ENCODE data around the gene HDAC11. TPM values are rescaled to one million over a fixed set of nuclear protein-coding genes. Genes with fewer than 3 reads are reported as not detected.

The HDAC11 gene
- total and polyA plus RNA-seq, 10 donors = 2.5 to 11.2 (median 6.3) TPM

DNA sequence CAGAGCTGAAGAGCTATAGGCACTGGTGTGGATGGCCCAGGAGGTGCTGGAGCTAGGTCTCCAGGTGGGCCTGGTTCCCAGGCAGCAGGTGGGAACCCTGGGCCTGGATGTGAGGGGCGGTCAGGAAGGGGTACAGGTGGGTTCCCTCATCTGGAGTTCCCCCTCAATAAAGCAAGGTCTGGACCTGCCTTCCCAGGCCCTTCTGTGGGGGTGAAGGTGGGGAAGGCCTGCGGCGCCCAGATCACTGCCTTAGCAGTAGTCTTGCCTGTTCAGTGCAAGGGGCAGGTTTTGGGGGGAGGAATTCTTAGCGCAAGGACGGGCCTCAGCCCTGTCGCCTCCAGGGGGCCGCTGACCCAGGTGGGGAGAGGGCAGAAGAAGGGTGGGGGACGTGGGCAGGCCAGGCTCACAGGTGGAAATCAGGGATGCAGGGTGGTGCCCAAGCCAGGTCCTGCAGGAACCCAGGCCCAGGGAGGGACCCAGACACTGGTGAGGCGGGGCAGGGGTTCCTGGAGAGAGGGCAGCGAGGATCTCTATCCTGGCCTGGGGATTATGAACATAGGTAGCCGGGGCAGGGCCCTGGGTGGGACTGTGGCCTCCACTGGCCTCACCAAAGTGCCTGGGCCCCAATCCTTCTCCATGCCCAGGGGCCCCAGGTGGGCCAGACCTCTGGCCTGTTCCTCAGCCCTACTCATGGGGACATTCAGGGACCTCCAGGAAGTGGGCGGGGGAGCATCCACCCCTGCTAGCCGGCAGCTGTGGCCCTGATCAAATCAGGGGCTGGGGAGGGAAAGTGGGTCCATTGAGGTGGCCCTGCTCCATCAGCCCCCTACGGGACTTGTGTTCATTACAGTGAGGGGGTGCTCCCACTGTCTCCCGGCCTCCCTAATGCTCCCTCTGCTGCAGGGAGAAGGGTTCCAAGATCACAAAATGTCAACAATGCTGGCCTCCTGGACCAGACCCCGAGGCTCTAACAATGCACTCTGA lies 25.3 kb downstream of the HDAC11 start:
- peaks cover 0 to 16% (median 0%) of the 10 kb centered on the region in 6 donors for H3K36me3 ChIP-seq
- H3K9me3 ChIP-seq = no peaks in the 10 kb centered on the region
- intact Hi-C loops (cut with DNase I; ENCODE audit: low total_unique reads) = no loop called here
- peak; percentile 68 for DNase-seq
- TF ChIP-seq POLR2A (IDR thresholded peaks at IDR 0.05) (no peak), POLR2AphosphoS5 (IDR thresholded peaks at IDR 0.05) (no peak), CTCF (IDR thresholded peaks at IDR 0.05 in 8 of 11, conservative IDR thresholded peaks at IDR 0.05 in 3 of 11) (no peak)
- H3K27me3 ChIP-seq (replicated peaks in 1 of 7) = no peaks in the 10 kb centered on the region
- peaks cover 0 to 12% (median 3%) of the 10 kb centered on the region in 6 donors for H3K4me1 ChIP-seq
- H3K4me3 ChIP-seq = no peak overlapping the region
- WGBS, 5 donors = 83 to 95% (median 90%) methylated on average over 7 to 16 of the region's 16 CpGs
- no peak overlapping the region for H3K27ac ChIP-seq

- H3K4me3 ChIP-seq = no peak overlapping the region
- no peaks in the 10 kb centered on the region for H3K27me3 ChIP-seq (replicated peaks in 1 of 7)
- intact Hi-C loops (cut with DNase I; ENCODE audit: low total_unique reads) = no loop called here
- H3K36me3 ChIP-seq = peaks cover 0 to 16% (median 0%) of the 10 kb centered on the region in 6 donors
- TF ChIP-seq CTCF (IDR thresholded peaks at IDR 0.05 in 8 of 11, conservative IDR thresholded peaks at IDR 0.05 in 3 of 11) (no peak), POLR2AphosphoS5 (IDR thresholded peaks at IDR 0.05) (no peak), POLR2A (IDR thresholded peaks at IDR 0.05) (no peak)
- H3K4me1 ChIP-seq = peaks cover 0 to 12% (median 3%) of the 10 kb centered on the region in 6 donors
- 93 to 100% (median 98%) methylated on average over 1 of the region's 1 CpG for WGBS, 5 donors
- H3K9me3 ChIP-seq = no peaks in the 10 kb centered on the region
- no peak overlapping the region for H3K27ac ChIP-seq
- no peak for DNase-seq
Observed at GRCh38 chr3:13506239-13506638, 26.1 kb downstream of the HDAC11 start.

- Histone ChIP-seq H3K4me1 (peaks cover 0 to 12% (median 3%) of the 10 kb centered on the region in 6 donors), H3K36me3 (peaks cover 0 to 16% (median 0%) of the 10 kb centered on the region in 6 donors), H3K27ac (no peak overlapping the region), H3K4me3 (no peak overlapping the region), H3K9me3 (no peaks in the 10 kb centered on the region), H3K27me3 (replicated peaks in 1 of 7) (no peaks in the 10 kb centered on the region)
- TF ChIP-seq POLR2A (IDR thresholded peaks at IDR 0.05) = no peak
- TF ChIP-seq POLR2AphosphoS5 (IDR thresholded peaks at IDR 0.05) = no peak
- TF ChIP-seq CTCF (IDR thresholded peaks at IDR 0.05 in 8 of 11, conservative IDR thresholded peaks at IDR 0.05 in 3 of 11) = no peak
- 62 to 86% (median 77%) methylated on average over 4 of the region's 4 CpGs for WGBS, 5 donors
- intact Hi-C loops (cut with DNase I; ENCODE audit: low total_unique reads) = no loop called here
- DNase-seq = peak; percentile 61
Observed at GRCh38 chr3:13506680-13507079, 26.6 kb downstream of the HDAC11 start.

DNA sequence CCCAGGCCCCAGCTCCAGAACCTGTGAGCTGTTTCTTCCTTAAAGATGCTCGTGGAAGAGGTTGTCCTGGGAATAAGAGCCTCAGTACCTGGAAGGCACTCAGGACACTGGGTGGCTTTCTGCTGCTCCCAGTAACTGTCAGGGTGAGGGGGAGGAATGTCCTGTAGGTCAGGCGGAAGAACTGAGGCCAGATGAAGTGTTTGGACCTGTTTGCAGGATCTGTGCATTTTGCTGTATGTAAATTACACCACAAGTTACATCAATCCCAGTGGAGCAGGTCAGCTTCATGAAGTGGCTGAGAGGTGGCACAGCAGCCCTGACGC lies 27.1 kb downstream of the HDAC11 start:
- Histone ChIP-seq H3K4me1 (peaks cover 0 to 12% (median 3%) of the 10 kb centered on the region in 6 donors), H3K9me3 (no peaks in the 10 kb centered on the region), H3K36me3 (peaks cover 0 to 16% (median 0%) of the 10 kb centered on the region in 6 donors), H3K4me3 (no peak overlapping the region), H3K27ac (peak overlapping the region in 1 of 8 donors; percentile 5), H3K27me3 (replicated peaks in 1 of 7) (no peaks in the 10 kb centered on the region)
- intact Hi-C loops (cut with DNase I; ENCODE audit: low total_unique reads) = no loop called here
- 53 to 80% (median 67%) methylated on average over 3 of the region's 3 CpGs for WGBS, 5 donors
- TF ChIP-seq POLR2AphosphoS5 (IDR thresholded peaks at IDR 0.05) (no peak), POLR2A (IDR thresholded peaks at IDR 0.05) (no peak), CTCF (IDR thresholded peaks at IDR 0.05 in 8 of 11, conservative IDR thresholded peaks at IDR 0.05 in 3 of 11) (no peak)
- no peak for DNase-seq
